GM23338 (cell line): ENCODE results near the gene KRTAP10-10. TPM values are rescaled to one million over a fixed set of nuclear protein-coding genes. Genes with fewer than 3 reads are reported as not detected.

Source experiments
- ATAC-seq: fragments of 200-7000 bp; cut with Tn5 transposase; 3 replicates; pipeline ENCODE4 v1.9.1; 2020
- DNase-seq: peaks from one replicate; pipeline ENCODE4 v3.0.0-alpha.2; 2015; ENCODE audit warnings: low spot score
- H2AFZ ChIP-seq: fragments of 200-600 bp; sonication (generic); 2 replicates; pipeline ENCODE4 v1.8.0; 2016; ENCODE audit warnings: antibody characterized with exemption, mild to moderate bottlenecking, moderate library complexity
- H3F3A ChIP-seq: fragments of 200-600 bp; sonication (generic); replicated peaks from 2 replicates; pipeline ENCODE4 v1.8.0; 2017; ENCODE audit warnings: antibody characterized with exemption, mixed run types, low read depth
- H3K27ac ChIP-seq: fragments of 200-600 bp; sonication (generic); 2 replicates; pipeline ENCODE4 v1.6.1; 2016; ENCODE audit warnings: low read depth
- H3K27me3 ChIP-seq: fragments of 200-600 bp; sonication (generic); 2 replicates; pipeline ENCODE4 v1.8.0; 2016; ENCODE audit warnings: mild to moderate bottlenecking, mixed run types, moderate library complexity; ENCODE audit not compliant: insufficient read depth
- H3K36me3 ChIP-seq: fragments of 200-600 bp; sonication (generic); 2 replicates; pipeline ENCODE4 v1.8.0; 2016; ENCODE audit warnings: mild to moderate bottlenecking; ENCODE audit not compliant: insufficient read depth
- H3K4me1 ChIP-seq: fragments of 200-600 bp; sonication (generic); 2 replicates; pipeline ENCODE4 v1.8.0; 2016; ENCODE audit warnings: mild to moderate bottlenecking, moderate library complexity; ENCODE audit not compliant: insufficient read depth
- H3K4me2 ChIP-seq: fragments of 200-600 bp; sonication (generic); 2 replicates; pipeline ENCODE4 v1.7.1; 2017; ENCODE audit warnings: mixed run types
- H3K4me3 ChIP-seq: fragments of 200-600 bp; sonication (generic); 2 replicates; pipeline ENCODE4 v1.6.1; 2016; ENCODE audit warnings: mixed run types
- H3K79me2 ChIP-seq: fragments of 200-600 bp; sonication (generic); replicated peaks from 2 replicates; pipeline ENCODE4 v1.8.0; 2017; ENCODE audit warnings: mild to moderate bottlenecking; ENCODE audit not compliant: insufficient read depth
- H3K9me2 ChIP-seq: fragments of 200-600 bp; sonication (generic); 2 replicates; pipeline ENCODE4 v1.8.0; 2017; ENCODE audit not compliant: insufficient read depth
- H4K20me1 ChIP-seq: fragments of 200-600 bp; sonication (generic); replicated peaks from 2 replicates; pipeline ENCODE4 v1.8.0; 2017; ENCODE audit warnings: mild to moderate bottlenecking; ENCODE audit not compliant: insufficient read depth
- H3K27ac Mint-ChIP-seq: 2 replicates; pipeline ENCODE4 v1.8.0; 2020; ENCODE audit warnings: inconsistent platforms, mild to moderate bottlenecking, moderate library complexity, mixed read lengths
- H3K27me3 Mint-ChIP-seq: 3 replicates; pipeline ENCODE4 v1.8.0; 2022; ENCODE audit warnings: low read depth, mild to moderate bottlenecking, moderate library complexity, mixed read lengths, inconsistent platforms; ENCODE audit not compliant: insufficient read depth, poor library complexity
- H3K36me3 Mint-ChIP-seq: 3 replicates; pipeline ENCODE4 v1.8.0; 2021; ENCODE audit warnings: low read depth, mild to moderate bottlenecking, inconsistent platforms, moderate library complexity, mixed read lengths
- H3K4me1 Mint-ChIP-seq: 3 replicates; pipeline ENCODE4 v1.8.0; 2020; ENCODE audit warnings: mild to moderate bottlenecking, inconsistent platforms, mixed read lengths
- H3K4me3 Mint-ChIP-seq: 3 replicates; pipeline ENCODE4 v1.8.0; 2021; ENCODE audit warnings: moderate library complexity, mild to moderate bottlenecking, inconsistent platforms, mixed read lengths
- H3K9me3 Mint-ChIP-seq: 3 replicates; pipeline ENCODE4 v1.8.0; 2020; ENCODE audit warnings: moderate library complexity, mild to moderate bottlenecking, inconsistent platforms, mixed read lengths
- CREB1 ChIP-seq: fragments of 250-450 bp; sonication (Bioruptor Pico); IDR thresholded peaks from 2 replicates; pipeline ENCODE4 v1.5.0; 2020; ENCODE audit warnings: low read depth, mild to moderate bottlenecking, moderate library complexity
- ETS1 ChIP-seq: IDR thresholded peaks from 2 replicates; pipeline ENCODE4 v1.6.1; 2016; ENCODE audit warnings: antibody characterized with exemption
- EZH2 ChIP-seq: fragments of 200-600 bp; sonication (generic); IDR thresholded peaks from one replicate; pipeline ENCODE4 v1.8.0; 2017; ENCODE audit warnings: antibody characterized with exemption, mild to moderate bottlenecking, low read depth; ENCODE audit not compliant: unreplicated experiment
- NANOG ChIP-seq: IDR thresholded peaks from 2 replicates; pipeline ENCODE4 v1.6.1; 2016; ENCODE audit warnings: antibody characterized with exemption, borderline replicate concordance
- POLR2AphosphoS5 ChIP-seq: IDR thresholded peaks from 2 replicates; pipeline ENCODE4 v1.6.1; 2016; ENCODE audit warnings: antibody characterized with exemption, low read depth
- REST ChIP-seq: IDR thresholded peaks from one replicate; pipeline ENCODE4 v1.6.1; 2018; ENCODE audit warnings: antibody characterized with exemption; ENCODE audit not compliant: unreplicated experiment
- ZNF462 ChIP-seq: fragments of 250-450 bp; sonication (Bioruptor Pico); IDR thresholded peaks from 2 replicates; pipeline ENCODE4 v1.5.0; 2020; ENCODE audit warnings: mild to moderate bottlenecking, moderate library complexity
- polyA plus RNA-seq: library from polyadenylated mRNA; unstranded; fragments of >200 nt; fragmentation: Nextera tagmentation; extraction: Ambion mirVana; gene quantifications from 2 replicates; pipeline ENCODE4 v1.2.1, GENCODE V29; 2016
- total RNA-seq: library from RNA; depleted of rRNA; stranded (reverse); fragments of >200 nt; shearing (Covaris generic); gene quantifications from 2 replicates; pipeline ENCODE4 v1.2.3, GENCODE V29; 2014

KRTAP10-10 gene
- total and polyA plus RNA-seq, 2 experiments from 2014 or later: not detected

GRCh38 chr21:44656868-44657267 is 19.7 kb downstream of the KRTAP10-10 start:
- no peak overlapping the region for H3K4me2 ChIP-seq
- H3K27ac ChIP-seq: no peak overlapping the region
- Mint-ChIP-seq H3K27me3 (peaks cover 10% of the 10 kb centered on the region), H3K9me3 (peaks cover 21% of the 10 kb centered on the region), H3K4me1 (peaks cover 30% of the 10 kb centered on the region), H3K4me3 (no peak overlapping the region), H3K27ac (no peak overlapping the region), H3K36me3 (peaks cover 9% of the 10 kb centered on the region; the same call in 2 of the 3 replicates)
- H2AFZ ChIP-seq: no peak overlapping the region
- H3K36me3 ChIP-seq: no peaks in the 10 kb centered on the region
- DNase-seq: no peak
- H3F3A ChIP-seq: 0 out of 2 replicates have a peak, but pooled peaks cover 3% of the 10 kb centered on the region
- no peaks in the 10 kb centered on the region for H3K79me2 ChIP-seq
- H3K9me2 ChIP-seq: no peaks in the 10 kb centered on the region
- no peak overlapping the region for H3K4me3 ChIP-seq
- TF ChIP-seq EZH2: no peak
- no peaks in the 10 kb centered on the region for H3K27me3 ChIP-seq
- no peaks in the 10 kb centered on the region for H4K20me1 ChIP-seq
- ATAC-seq: no peak
- peaks cover 31% of the 10 kb centered on the region for H3K4me1 ChIP-seq

- Histone ChIP-seq H3K4me3 (no peak within 1 kb of the TSS), H3F3A (0 out of 2 replicates have a peak, but pooled peaks cover 3% of the 10 kb centered on the region), H3K27me3 (no peaks in the 10 kb centered on the region), H3K79me2 (no peaks in the 10 kb centered on the region), H3K4me2 (0 out of 2 replicates have a peak within 1 kb of the TSS, but pooled peaks have one; percentile 47), H3K27ac (no peak within 1 kb of the TSS), H3K4me1 (peaks cover 31% of the 10 kb centered on the region), H2AFZ (peak within 1 kb of the TSS; percentile 86), H3K36me3 (no peaks in the 10 kb centered on the region), H4K20me1 (no peaks in the 10 kb centered on the region), H3K9me2 (no peaks in the 10 kb centered on the region)
- Mint-ChIP-seq H3K4me3 (no peak within 1 kb of the TSS; the same call in 2 of the 3 replicates), H3K4me1 (peaks cover 30% of the 10 kb centered on the region), H3K9me3 (peaks cover 21% of the 10 kb centered on the region), H3K27ac (no peak within 1 kb of the TSS; the same call in 1 of the 2 replicates), H3K36me3 (peaks cover 9% of the 10 kb centered on the region; the same call in 2 of the 3 replicates), H3K27me3 (peaks cover 8% of the 10 kb centered on the region)
- ATAC-seq (no peak), DNase-seq (no peak)
- no peak for TF ChIP-seq POLR2AphosphoS5
- TF ChIP-seq CREB1 (CRISPR knock-in tag): no peak
- TF ChIP-seq NANOG: no peak
- no peak for TF ChIP-seq ZNF462
- TF ChIP-seq REST: no peak
- no peak for TF ChIP-seq ETS1
Observed at GRCh38 chr21:44657635-44658540, 20.7 kb downstream of the KRTAP10-10 start, which contains the start of gene KRTAP12-3. Gene KRTAP12-3, plus strand, starts transcription at chr21:44657932. Its CDS starts 48 bp downstream, at chr21:44657980.
